ENCODE measurements around the gene ZER1.

GRCh38 chr9:128683340-128684064 lies 88.2 kb downstream of the ZER1 start:
- peak in 2 of 3 donors; percentile 30 to 43 for TF ChIP-seq POLR2A (IDR thresholded peaks at IDR 0.05)
- no peak for TF ChIP-seq CTCF (IDR thresholded peaks at IDR 0.05)

All from body of pancreas (tissue), 4 donors.